NCI-H2196 (cell line): ENCODE measurements around the gene SACS.
"Not testable (repeated sequence)": the region's sequence is repeated elsewhere in the genome, so short reads cannot be mapped to it uniquely, and the experiment has no call there.

ENCODE experiments used
- DNase-seq: peaks from one replicate; lab custom pipeline; 2025; ENCODE audit not compliant: unreplicated experiment; lab: John Stamatoyannopoulos, UW

The SACS gene

GRCh38 chr13:23314837-23315236, 118.7 kb downstream of the SACS start:
- DNase-seq: not testable (repeated sequence)

- DNase-seq: no peak
Observed at GRCh38 chr13:23292586-23292985, 140.9 kb downstream of the SACS start.

GRCh38 chr13:23289917-23290357, 143.6 kb downstream of the SACS start:
- peak; percentile 0 for DNase-seq

GRCh38 chr13:23288995-23289394, 144.5 kb downstream of the SACS start:
- no peak for DNase-seq

- DNase-seq: no peak
Observed at GRCh38 chr13:23288564-23288963, 144.9 kb downstream of the SACS start.

GRCh38 chr13:23279321-23279720, 154.2 kb downstream of the SACS start:
- DNase-seq: no peak
